Bronchial epithelial cell (primary cell): ENCODE data around the gene SLF1. TPM values are rescaled to one million over a fixed set of nuclear protein-coding genes. Genes with fewer than 3 reads are reported as not detected.

Experiments used
- DNase-seq: peaks from one replicate; pipeline ENCODE4 v3.0.0-alpha.2; 2010; ENCODE audit warnings: low read depth
- FAIRE-seq: peaks from 2 replicates; lab custom pipeline; 2011; peaks lifted over from hg19 to GRCh38; lab: Jason Lieb, UNC
- H3K27me3 ChIP-seq: 2 replicates; pipeline ENCODE4 v1.5.1; 2011; ENCODE audit warnings: low read length; ENCODE audit not compliant: control insufficient read depth, insufficient read depth
- H3K36me3 ChIP-seq: 2 replicates; pipeline ENCODE4 v1.5.1; 2011; ENCODE audit warnings: low read length; ENCODE audit not compliant: control insufficient read depth, insufficient read depth
- H3K4me3 ChIP-seq: 2 replicates; pipeline ENCODE4 v1.5.1; 2011; ENCODE audit warnings: mild to moderate bottlenecking, low read depth, low read length, control low read depth
- total RNA-seq: library from RNA; depleted of rRNA; stranded (reverse); fragments of >200 nt; gene quantifications from 2 replicates; pipeline ENCODE4 v1.2.1, GENCODE V29; 2014
- TF ChIP-seq, protein P1 (sequence below): IDR thresholded peaks from 2 replicates; pipeline ENCODE4 v1.5.1; 2011; ENCODE audit warnings: mild to moderate bottlenecking, moderate library complexity, low read length, control low read depth, inconsistent platforms; ENCODE audit not compliant: insufficient read depth, severe bottlenecking

The SLF1 gene
- total RNA-seq, 1 donor from 2014 or later: 2.9 TPM

DNA sequence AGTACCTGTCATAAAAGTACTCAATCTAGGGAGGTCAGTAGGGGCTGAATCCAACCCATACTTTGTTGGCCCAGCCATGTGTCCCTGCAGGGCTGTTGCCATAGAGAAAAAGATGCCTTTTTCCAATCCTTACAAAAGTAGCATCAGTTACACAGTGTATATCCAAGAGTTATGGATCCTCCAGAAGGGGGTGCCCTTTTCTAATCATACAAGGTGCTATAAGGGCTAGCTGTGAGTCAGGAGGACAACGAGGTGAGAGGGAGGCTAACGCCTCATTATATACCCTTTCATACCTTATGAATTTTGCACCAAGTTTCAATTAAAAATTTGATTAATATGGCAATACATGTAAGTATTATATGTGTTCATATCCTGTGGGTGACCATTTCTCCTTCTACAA is 4.9 kb upstream of the SLF1 start:
- Histone ChIP-seq H3K27me3 (no peaks in the 10 kb centered on the region), H3K36me3 (no peaks in the 10 kb centered on the region), H3K4me3 (no peak overlapping the region)
- FAIRE-seq (no peak), DNase-seq (peak; percentile 49)
- TF ChIP-seq, protein P1, sequence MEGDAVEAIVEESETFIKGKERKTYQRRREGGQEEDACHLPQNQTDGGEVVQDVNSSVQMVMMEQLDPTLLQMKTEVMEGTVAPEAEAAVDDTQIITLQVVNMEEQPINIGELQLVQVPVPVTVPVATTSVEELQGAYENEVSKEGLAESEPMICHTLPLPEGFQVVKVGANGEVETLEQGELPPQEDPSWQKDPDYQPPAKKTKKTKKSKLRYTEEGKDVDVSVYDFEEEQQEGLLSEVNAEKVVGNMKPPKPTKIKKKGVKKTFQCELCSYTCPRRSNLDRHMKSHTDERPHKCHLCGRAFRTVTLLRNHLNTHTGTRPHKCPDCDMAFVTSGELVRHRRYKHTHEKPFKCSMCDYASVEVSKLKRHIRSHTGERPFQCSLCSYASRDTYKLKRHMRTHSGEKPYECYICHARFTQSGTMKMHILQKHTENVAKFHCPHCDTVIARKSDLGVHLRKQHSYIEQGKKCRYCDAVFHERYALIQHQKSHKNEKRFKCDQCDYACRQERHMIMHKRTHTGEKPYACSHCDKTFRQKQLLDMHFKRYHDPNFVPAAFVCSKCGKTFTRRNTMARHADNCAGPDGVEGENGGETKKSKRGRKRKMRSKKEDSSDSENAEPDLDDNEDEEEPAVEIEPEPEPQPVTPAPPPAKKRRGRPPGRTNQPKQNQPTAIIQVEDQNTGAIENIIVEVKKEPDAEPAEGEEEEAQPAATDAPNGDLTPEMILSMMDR: peak; percentile 22

DNA sequence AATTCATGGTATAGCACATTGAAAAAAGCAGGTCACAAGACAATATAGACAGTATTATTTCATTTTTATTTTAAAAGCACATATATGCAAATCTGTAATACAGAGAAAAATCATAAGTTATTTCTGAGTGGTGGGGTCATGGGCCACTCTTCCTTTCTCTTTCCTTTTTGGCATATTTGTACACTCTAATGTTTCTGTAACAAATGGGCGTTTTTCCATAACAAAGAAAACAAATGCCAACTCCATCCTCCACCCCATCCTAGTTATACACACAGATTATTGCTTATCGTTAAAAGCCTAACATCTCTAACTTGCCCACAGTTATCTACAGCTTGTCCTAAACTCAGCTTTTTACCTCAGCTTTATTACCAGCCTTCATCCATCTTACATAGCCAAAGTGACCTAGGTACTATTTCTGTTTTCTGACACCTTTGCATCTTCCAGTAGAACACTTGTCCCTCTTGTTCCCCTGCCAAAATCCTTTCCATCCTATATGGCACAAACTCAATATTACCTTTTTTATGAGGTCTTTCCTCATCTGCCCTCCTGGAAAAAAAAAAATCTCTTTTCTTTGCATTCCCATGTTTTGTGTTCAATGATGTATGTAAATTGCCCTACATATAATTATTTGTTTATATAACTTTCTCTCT is 4.2 kb upstream of the SLF1 start:
- no peak for DNase-seq
- FAIRE-seq: no peak
- H3K36me3 ChIP-seq: no peaks in the 10 kb centered on the region
- no peaks in the 10 kb centered on the region for H3K27me3 ChIP-seq
- H3K4me3 ChIP-seq: no peak overlapping the region
- TF ChIP-seq, protein P1: no peak

DNA sequence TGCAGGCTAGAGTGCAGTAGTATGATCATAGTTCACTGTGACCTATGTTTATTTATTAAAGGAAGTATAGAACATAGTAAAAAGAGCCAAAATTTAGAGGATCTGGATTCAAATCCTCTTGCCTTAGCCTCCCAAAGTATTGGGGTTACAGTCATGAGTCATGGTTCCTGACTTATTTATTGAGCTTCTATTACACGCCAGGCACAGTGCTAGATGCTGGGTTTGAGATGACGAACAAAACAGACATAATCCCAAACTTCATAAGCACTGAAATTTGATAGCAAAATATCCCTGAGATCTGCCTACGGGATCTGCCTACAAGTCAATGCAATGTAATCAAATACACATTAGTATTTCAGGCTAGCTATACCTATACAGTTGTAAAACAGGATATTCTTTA is 2.6 kb upstream of the SLF1 start:
- no peaks in the 10 kb centered on the region for H3K36me3 ChIP-seq
- TF ChIP-seq, protein P1: no peak
- H3K27me3 ChIP-seq: no peaks in the 10 kb centered on the region
- H3K4me3 ChIP-seq: no peak overlapping the region
- DNase-seq (no peak), FAIRE-seq (no peak)

DNA sequence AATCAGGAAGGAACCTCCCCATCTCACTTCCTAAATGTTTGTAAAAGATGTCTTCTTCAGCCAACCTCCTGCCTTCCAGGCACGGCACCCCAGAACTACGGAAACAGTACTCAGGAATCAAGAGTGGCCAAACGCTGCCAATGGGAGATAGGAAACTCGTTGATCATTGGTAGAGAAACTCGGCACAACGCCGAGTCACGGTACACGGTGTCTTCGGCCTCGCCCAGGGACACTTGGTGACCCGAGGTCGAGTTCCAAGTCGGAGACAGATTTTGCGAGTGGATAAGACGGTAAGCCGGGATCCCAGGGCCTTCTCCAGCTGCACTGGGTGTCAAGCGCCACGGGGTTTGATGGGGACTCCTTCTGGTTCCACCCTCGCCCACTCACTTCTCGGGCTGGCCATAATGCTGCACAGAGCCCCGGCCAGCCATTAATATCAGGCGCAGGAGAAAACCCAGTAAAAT is 408 bp upstream of the SLF1 start:
- peak; percentile 73 for DNase-seq
- TF ChIP-seq, protein P1: no peak
- H3K36me3 ChIP-seq: no peaks in the 10 kb centered on the region
- H3K4me3 ChIP-seq: peak overlapping the region; percentile 84
- FAIRE-seq: no peak
- no peaks in the 10 kb centered on the region for H3K27me3 ChIP-seq

DNA sequence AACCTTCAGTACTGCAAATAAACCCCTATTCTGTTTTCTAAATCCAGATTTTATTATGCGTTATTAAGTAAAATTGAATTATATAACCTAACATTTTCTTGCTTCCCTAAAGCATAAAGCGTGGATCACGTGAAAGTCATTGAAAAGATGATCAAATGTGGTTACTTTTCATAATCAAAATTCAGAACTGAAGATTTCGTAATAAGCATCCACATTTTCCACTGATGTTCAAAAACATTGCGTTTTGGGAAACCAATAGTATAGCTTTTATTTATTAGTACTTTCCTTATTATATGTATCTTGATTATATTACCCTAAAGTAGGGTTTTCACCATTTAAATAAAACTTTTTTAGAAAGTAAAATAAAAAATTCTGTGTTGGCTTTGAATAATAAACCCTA is 1.8 kb downstream of the SLF1 start:
- Histone ChIP-seq H3K27me3 (no peaks in the 10 kb centered on the region), H3K36me3 (no peaks in the 10 kb centered on the region), H3K4me3 (no peak overlapping the region)
- no peak for FAIRE-seq
- TF ChIP-seq, protein P1: no peak
- DNase-seq: no peak

DNA sequence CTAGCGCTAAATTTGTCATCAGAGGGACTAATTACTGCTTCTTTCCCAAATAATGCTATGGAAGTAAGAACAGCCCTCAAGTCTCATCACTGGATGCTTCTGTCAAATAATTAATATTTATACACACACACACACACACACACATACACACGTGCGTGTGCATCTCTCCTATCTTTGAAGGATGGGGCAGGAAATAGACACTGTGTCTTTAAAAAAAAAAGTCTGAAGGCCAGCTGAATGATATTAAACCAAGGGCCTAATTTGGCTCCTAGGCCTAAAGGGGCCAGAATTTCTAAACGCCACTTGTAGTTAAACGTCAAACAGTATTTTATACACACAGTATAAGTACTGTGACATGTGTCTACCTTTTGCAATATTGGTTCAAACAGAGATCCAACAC is 3.3 kb downstream of the SLF1 start:
- FAIRE-seq (no peak), DNase-seq (no peak)
- Histone ChIP-seq H3K4me3 (no peak overlapping the region), H3K27me3 (no peaks in the 10 kb centered on the region), H3K36me3 (no peaks in the 10 kb centered on the region)
- TF ChIP-seq, protein P1: no peak
